ENCODE data around the gene NETO2. TPM values are rescaled to one million over a fixed set of nuclear protein-coding genes. Genes with fewer than 3 reads are reported as not detected.

The NETO2 gene
- total and polyA plus RNA-seq, 9 of the 15 experiments (the other 6 are each of a cell fraction or from before 2014, with no cell fraction given): 4.1 to 37.0 (median 22.2) TPM

DNA sequence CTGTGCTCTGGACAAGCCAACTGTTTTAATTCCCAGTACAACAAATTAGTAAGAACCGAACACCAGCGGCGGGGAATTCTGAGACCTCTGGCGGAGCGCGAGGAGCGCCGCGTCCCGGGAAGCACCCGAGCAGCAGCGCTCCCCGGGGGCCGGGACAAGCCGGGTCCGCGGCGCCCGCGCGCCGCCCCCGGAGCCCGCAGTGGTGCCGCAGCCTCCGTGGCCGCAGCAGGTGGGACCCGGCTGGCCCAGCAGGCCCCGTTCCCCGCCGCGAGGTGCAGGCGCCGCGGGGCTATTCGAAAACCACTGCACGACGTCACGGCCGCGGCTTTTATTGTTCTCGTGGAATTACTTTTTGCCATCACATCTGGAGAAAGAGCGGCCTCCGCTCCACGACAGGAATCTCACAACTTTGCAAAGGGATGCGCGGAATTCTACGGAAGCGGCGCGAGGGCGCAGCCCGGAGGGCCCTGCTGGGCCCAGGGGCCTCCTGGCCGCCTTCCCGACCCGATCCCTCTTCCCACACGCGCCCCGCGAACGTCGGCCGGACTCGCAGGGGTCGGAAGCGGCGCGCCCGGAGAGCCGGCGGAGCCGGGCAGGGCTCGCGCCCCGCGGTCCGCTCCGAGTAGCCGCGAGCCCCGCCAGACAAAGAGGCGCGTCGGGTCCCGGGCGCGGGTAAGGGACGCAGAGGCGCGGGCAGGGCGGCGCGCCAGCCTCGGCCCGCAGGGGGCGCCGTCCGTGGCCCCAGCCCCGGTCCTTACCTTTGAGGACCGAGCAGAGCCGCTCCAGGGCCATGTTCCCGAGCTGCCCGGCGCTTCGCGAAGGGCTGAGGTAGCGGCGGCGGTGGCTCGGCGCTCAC lies 696 bp downstream of the NETO2 start (continued):
- TF ChIP-seq, protein P1, sequence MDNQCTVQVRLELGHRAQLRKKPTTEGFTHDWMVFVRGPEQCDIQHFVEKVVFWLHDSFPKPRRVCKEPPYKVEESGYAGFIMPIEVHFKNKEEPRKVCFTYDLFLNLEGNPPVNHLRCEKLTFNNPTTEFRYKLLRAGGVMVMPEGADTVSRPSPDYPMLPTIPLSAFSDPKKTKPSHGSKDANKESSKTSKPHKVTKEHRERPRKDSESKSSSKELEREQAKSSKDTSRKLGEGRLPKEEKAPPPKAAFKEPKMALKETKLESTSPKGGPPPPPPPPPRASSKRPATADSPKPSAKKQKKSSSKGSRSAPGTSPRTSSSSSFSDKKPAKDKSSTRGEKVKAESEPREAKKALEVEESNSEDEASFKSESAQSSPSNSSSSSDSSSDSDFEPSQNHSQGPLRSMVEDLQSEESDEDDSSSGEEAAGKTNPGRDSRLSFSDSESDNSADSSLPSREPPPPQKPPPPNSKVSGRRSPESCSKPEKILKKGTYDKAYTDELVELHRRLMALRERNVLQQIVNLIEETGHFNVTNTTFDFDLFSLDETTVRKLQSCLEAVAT (IDR thresholded peaks at IDR 0.05): no peak
- TF ChIP-seq, protein P2, sequence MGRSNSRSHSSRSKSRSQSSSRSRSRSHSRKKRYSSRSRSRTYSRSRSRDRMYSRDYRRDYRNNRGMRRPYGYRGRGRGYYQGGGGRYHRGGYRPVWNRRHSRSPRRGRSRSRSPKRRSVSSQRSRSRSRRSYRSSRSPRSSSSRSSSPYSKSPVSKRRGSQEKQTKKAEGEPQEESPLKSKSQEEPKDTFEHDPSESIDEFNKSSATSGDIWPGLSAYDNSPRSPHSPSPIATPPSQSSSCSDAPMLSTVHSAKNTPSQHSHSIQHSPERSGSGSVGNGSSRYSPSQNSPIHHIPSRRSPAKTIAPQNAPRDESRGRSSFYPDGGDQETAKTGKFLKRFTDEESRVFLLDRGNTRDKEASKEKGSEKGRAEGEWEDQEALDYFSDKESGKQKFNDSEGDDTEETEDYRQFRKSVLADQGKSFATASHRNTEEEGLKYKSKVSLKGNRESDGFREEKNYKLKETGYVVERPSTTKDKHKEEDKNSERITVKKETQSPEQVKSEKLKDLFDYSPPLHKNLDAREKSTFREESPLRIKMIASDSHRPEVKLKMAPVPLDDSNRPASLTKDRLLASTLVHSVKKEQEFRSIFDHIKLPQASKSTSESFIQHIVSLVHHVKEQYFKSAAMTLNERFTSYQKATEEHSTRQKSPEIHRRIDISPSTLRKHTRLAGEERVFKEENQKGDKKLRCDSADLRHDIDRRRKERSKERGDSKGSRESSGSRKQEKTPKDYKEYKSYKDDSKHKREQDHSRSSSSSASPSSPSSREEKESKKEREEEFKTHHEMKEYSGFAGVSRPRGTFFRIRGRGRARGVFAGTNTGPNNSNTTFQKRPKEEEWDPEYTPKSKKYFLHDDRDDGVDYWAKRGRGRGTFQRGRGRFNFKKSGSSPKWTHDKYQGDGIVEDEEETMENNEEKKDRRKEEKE (IDR thresholded peaks at IDR 0.05; ENCODE audit: borderline replicate concordance in 1 of 2, control insufficient read depth in 1 of 2, low read depth in 2 of 2, low read length in 1 of 2): no peak
- TF ChIP-seq ZNF134 (CRISPR knock-in tag; conservative IDR thresholded peaks at IDR 0.05): no peak
- TF ChIP-seq RNF2 (IDR thresholded peaks at IDR 0.05): no peak
- TF ChIP-seq ZBTB17 (CRISPR knock-in tag; IDR thresholded peaks at IDR 0.05): peak; percentile 25; the same call in 1 of the 2 replicates
- TF ChIP-seq ZNF253 (CRISPR knock-in tag; conservative IDR thresholded peaks at IDR 0.05): no peak
- TF ChIP-seq PTBP1 (IDR thresholded peaks at IDR 0.05; ENCODE audit: low read depth, low read length): no peak
- no peak for TF ChIP-seq SMARCA5 (IDR thresholded peaks at IDR 0.05)
- no peak for TF ChIP-seq ZNF444 (CRISPR knock-in tag; IDR thresholded peaks at IDR 0.05)
- TF ChIP-seq, protein P3, sequence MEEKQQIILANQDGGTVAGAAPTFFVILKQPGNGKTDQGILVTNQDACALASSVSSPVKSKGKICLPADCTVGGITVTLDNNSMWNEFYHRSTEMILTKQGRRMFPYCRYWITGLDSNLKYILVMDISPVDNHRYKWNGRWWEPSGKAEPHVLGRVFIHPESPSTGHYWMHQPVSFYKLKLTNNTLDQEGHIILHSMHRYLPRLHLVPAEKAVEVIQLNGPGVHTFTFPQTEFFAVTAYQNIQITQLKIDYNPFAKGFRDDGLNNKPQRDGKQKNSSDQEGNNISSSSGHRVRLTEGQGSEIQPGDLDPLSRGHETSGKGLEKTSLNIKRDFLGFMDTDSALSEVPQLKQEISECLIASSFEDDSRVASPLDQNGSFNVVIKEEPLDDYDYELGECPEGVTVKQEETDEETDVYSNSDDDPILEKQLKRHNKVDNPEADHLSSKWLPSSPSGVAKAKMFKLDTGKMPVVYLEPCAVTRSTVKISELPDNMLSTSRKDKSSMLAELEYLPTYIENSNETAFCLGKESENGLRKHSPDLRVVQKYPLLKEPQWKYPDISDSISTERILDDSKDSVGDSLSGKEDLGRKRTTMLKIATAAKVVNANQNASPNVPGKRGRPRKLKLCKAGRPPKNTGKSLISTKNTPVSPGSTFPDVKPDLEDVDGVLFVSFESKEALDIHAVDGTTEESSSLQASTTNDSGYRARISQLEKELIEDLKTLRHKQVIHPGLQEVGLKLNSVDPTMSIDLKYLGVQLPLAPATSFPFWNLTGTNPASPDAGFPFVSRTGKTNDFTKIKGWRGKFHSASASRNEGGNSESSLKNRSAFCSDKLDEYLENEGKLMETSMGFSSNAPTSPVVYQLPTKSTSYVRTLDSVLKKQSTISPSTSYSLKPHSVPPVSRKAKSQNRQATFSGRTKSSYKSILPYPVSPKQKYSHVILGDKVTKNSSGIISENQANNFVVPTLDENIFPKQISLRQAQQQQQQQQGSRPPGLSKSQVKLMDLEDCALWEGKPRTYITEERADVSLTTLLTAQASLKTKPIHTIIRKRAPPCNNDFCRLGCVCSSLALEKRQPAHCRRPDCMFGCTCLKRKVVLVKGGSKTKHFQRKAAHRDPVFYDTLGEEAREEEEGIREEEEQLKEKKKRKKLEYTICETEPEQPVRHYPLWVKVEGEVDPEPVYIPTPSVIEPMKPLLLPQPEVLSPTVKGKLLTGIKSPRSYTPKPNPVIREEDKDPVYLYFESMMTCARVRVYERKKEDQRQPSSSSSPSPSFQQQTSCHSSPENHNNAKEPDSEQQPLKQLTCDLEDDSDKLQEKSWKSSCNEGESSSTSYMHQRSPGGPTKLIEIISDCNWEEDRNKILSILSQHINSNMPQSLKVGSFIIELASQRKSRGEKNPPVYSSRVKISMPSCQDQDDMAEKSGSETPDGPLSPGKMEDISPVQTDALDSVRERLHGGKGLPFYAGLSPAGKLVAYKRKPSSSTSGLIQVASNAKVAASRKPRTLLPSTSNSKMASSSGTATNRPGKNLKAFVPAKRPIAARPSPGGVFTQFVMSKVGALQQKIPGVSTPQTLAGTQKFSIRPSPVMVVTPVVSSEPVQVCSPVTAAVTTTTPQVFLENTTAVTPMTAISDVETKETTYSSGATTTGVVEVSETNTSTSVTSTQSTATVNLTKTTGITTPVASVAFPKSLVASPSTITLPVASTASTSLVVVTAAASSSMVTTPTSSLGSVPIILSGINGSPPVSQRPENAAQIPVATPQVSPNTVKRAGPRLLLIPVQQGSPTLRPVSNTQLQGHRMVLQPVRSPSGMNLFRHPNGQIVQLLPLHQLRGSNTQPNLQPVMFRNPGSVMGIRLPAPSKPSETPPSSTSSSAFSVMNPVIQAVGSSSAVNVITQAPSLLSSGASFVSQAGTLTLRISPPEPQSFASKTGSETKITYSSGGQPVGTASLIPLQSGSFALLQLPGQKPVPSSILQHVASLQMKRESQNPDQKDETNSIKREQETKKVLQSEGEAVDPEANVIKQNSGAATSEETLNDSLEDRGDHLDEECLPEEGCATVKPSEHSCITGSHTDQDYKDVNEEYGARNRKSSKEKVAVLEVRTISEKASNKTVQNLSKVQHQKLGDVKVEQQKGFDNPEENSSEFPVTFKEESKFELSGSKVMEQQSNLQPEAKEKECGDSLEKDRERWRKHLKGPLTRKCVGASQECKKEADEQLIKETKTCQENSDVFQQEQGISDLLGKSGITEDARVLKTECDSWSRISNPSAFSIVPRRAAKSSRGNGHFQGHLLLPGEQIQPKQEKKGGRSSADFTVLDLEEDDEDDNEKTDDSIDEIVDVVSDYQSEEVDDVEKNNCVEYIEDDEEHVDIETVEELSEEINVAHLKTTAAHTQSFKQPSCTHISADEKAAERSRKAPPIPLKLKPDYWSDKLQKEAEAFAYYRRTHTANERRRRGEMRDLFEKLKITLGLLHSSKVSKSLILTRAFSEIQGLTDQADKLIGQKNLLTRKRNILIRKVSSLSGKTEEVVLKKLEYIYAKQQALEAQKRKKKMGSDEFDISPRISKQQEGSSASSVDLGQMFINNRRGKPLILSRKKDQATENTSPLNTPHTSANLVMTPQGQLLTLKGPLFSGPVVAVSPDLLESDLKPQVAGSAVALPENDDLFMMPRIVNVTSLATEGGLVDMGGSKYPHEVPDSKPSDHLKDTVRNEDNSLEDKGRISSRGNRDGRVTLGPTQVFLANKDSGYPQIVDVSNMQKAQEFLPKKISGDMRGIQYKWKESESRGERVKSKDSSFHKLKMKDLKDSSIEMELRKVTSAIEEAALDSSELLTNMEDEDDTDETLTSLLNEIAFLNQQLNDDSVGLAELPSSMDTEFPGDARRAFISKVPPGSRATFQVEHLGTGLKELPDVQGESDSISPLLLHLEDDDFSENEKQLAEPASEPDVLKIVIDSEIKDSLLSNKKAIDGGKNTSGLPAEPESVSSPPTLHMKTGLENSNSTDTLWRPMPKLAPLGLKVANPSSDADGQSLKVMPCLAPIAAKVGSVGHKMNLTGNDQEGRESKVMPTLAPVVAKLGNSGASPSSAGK (IDR thresholded peaks at IDR 0.05): peak; percentile 56; the same call in 1 of the 2 replicates
- no peak for TF ChIP-seq HDAC3 (IDR thresholded peaks at IDR 0.05; ENCODE audit: borderline replicate concordance, partially characterized antibody)
